HG03442 (cell line): ENCODE measurements around the gene CHFR.
"Not testable (repeated sequence)": the region's sequence is repeated elsewhere in the genome, so short reads cannot be mapped to it uniquely, and the experiment has no call there.

ENCODE experiments used
- ATAC-seq: cut with Tn5 transposase; IDR thresholded peaks from one replicate; pipeline ENCODE4 v1.9.1; 2021; ENCODE audit warnings: mild to moderate bottlenecking, moderate library complexity; ENCODE audit not compliant: unreplicated experiment

Gene CHFR

GRCh38 chr12:132813443-132813842 is 74.0 kb downstream of the CHFR start:
- ATAC-seq: no peak

- no peak for ATAC-seq
These were observed 74.6 kb downstream of the CHFR start for GRCh38 chr12:132812631-132813305.

GRCh38 chr12:132809391-132809790 is 78.0 kb downstream of the CHFR start:
- ATAC-seq: not testable (repeated sequence)

GRCh38 chr12:132807295-132808092 is 79.9 kb downstream of the CHFR start:
- ATAC-seq: no peak

GRCh38 chr12:132806857-132807256 is 80.5 kb downstream of the CHFR start:
- ATAC-seq: no peak

- no peak for ATAC-seq
These were observed 83.0 kb downstream of the CHFR start for GRCh38 chr12:132804426-132804861.

- no peak for ATAC-seq
These were observed 83.5 kb downstream of the CHFR start for GRCh38 chr12:132803888-132804287.

GRCh38 chr12:132803125-132803524 is 84.3 kb downstream of the CHFR start:
- no peak for ATAC-seq

GRCh38 chr12:132801741-132802140 is 85.7 kb downstream of the CHFR start:
- no peak for ATAC-seq

GRCh38 chr12:132798836-132799235 is 88.6 kb downstream of the CHFR start:
- ATAC-seq: no peak

GRCh38 chr12:132797820-132798570 is 89.4 kb downstream of the CHFR start:
- no peak for ATAC-seq

- no peak for ATAC-seq
These were observed 91.6 kb downstream of the CHFR start for GRCh38 chr12:132795847-132796246.

GRCh38 chr12:132791940-132792339 is 95.5 kb downstream of the CHFR start:
- ATAC-seq: not testable (repeated sequence)

- no peak for ATAC-seq
These were observed 98.3 kb downstream of the CHFR start for GRCh38 chr12:132789099-132789471.

- ATAC-seq: no peak
These were observed 98.9 kb downstream of the CHFR start for GRCh38 chr12:132788375-132789098.

- ATAC-seq: no peak
These were observed 99.5 kb downstream of the CHFR start for GRCh38 chr12:132787877-132788276.

- no peak for ATAC-seq
These were observed 101.2 kb downstream of the CHFR start for GRCh38 chr12:132786192-132786591.

GRCh38 chr12:132784580-132784979 is 102.8 kb downstream of the CHFR start:
- ATAC-seq: no peak

- no peak for ATAC-seq
These were observed 103.4 kb downstream of the CHFR start for GRCh38 chr12:132783917-132784531.
